DOHH2 (cell line): Measurements from ENCODE around the gene STARD3.

Experiments
- H3F3A ChIP-seq: fragments of 200-600 bp; sonication (generic), shearing (Covaris generic); 2 replicates; pipeline ENCODE4 v1.6.0; 2016; ENCODE audit warnings: antibody characterized with exemption, mild to moderate bottlenecking; ENCODE audit not compliant: control insufficient read depth, insufficient read depth
- H3K27ac ChIP-seq: fragments of 200-600 bp; sonication (generic); 2 replicates; pipeline ENCODE4 v1.5.1; 2014; ENCODE audit warnings: low read depth, mild to moderate bottlenecking, low read length, moderate library complexity
- H3K27me3 ChIP-seq: fragments of 200-600 bp; sonication (generic); 2 replicates; pipeline ENCODE4 v1.6.1; 2014; ENCODE audit warnings: mild to moderate bottlenecking, low read length, mixed read lengths; ENCODE audit not compliant: control insufficient read depth
- H3K36me3 ChIP-seq: fragments of 200-600 bp; sonication (generic); 2 replicates; pipeline ENCODE4 v1.6.1; 2014; ENCODE audit warnings: mild to moderate bottlenecking, low read length, moderate library complexity, mixed read lengths; ENCODE audit not compliant: control insufficient read depth
- H3K4me1 ChIP-seq: fragments of 200-600 bp; sonication (generic); 2 replicates; pipeline ENCODE4 v1.6.1; 2014; ENCODE audit warnings: mild to moderate bottlenecking, low read length, mixed read lengths; ENCODE audit not compliant: control insufficient read depth
- H3K4me2 ChIP-seq: fragments of 200-600 bp; sonication (generic); 2 replicates; pipeline ENCODE4 v1.6.0; 2014; ENCODE audit warnings: mild to moderate bottlenecking, low read length, moderate library complexity
- H3K4me3 ChIP-seq: fragments of 200-600 bp; sonication (generic); 2 replicates; pipeline ENCODE4 v1.5.1; 2014; ENCODE audit warnings: mild to moderate bottlenecking, low read length, mixed read lengths
- H3K79me2 ChIP-seq: fragments of 200-600 bp; sonication (generic); 2 replicates; pipeline ENCODE4 v1.6.1; 2014; ENCODE audit warnings: mild to moderate bottlenecking, low read length, mixed read lengths; ENCODE audit not compliant: control insufficient read depth
- H3K9me2 ChIP-seq: fragments of 200-600 bp; sonication (generic); replicated peaks from 2 replicates; pipeline ENCODE4 v1.6.1; 2014; ENCODE audit warnings: mild to moderate bottlenecking, low read length, mixed read lengths; ENCODE audit not compliant: control insufficient read depth
- H3K9me3 ChIP-seq: fragments of 200-600 bp; sonication (generic); 2 replicates; pipeline ENCODE4 v1.6.1; 2014; ENCODE audit warnings: antibody characterized with exemption, low read length, mixed read lengths; ENCODE audit not compliant: control insufficient read depth, insufficient read depth
- H4K20me1 ChIP-seq: fragments of 200-600 bp; sonication (generic); 2 replicates; pipeline ENCODE4 v1.6.0; 2014; ENCODE audit warnings: low read depth, mild to moderate bottlenecking, antibody characterized with exemption, low read length, moderate library complexity; ENCODE audit not compliant: control insufficient read depth, insufficient read depth
- EZH2phosphoT487 ChIP-seq: fragments of 200-600 bp; sonication (generic); IDR thresholded peaks from 2 replicates; pipeline ENCODE4 v1.6.1; 2017; ENCODE audit warnings: borderline replicate concordance, mild to moderate bottlenecking, antibody characterized with exemption, low read length, moderate library complexity, mixed read lengths
- TF ChIP-seq, protein P1 (sequence below): fragments of 200-600 bp; sonication (generic); IDR thresholded peaks from one replicate; pipeline ENCODE4 v1.5.1; 2014; ENCODE audit warnings: antibody characterized with exemption, mild to moderate bottlenecking, low read depth, low read length; ENCODE audit not compliant: poor library complexity, severe bottlenecking

STARD3 gene

DNA sequence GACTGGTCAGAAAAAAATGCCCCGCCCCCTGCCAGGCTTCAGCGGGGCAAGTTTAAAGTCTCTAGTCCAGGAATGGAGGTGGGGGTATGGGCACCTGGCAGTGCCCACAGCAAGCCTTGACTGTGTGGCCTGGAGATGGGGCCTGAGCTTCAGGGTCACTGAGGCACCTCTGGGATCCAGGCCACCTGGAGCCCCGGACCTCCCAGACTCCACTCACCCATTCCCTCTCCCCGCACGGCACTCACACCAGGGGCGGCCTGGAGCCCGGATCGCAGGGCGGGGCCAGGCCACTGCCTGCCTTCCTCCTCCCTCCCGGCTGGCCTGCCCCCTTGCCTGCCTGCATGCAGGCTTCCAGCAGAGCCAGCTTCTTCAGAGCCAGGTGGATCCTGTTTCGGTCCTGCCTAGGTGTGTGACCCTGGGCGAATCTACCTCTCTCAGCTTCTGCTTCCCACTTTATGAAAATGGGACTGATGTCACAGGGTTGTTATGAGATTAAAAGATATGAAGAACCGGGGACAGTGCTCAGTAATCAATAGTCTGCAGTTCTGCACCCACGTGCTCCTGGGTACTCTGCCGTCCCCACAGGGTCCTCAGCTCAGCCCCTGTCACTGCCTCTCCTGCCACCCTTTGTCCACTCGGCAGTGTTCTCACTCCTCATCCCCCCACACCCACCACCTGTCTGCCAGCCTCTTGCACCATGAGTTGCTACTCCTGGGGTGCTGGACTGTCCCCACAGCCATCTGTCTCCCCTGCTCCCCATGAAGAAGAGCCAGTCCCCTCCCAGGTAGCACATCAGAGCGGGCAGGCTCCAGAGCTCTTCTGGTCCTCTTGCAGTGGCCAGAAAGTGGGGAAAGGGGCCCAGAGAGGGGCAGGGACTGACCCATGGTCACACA lies 27.0 kb downstream of the STARD3 start:
- Histone ChIP-seq H3K4me1 (peaks cover 23% of the 10 kb centered on the region), H3K9me3 (no peaks in the 10 kb centered on the region), H3K4me2 (no peak overlapping the region), H4K20me1 (no peaks in the 10 kb centered on the region), H3K9me2 (no peaks in the 10 kb centered on the region), H3K27me3 (peaks cover 28% of the 10 kb centered on the region), H3K27ac (no peak overlapping the region), H3K4me3 (no peak overlapping the region), H3K36me3 (peaks cover 26% of the 10 kb centered on the region), H3F3A (no peaks in the 10 kb centered on the region; the same call in 1 of the 2 replicates), H3K79me2 (no peaks in the 10 kb centered on the region)
- TF ChIP-seq EZH2phosphoT487 = no peak
- TF ChIP-seq, protein P1, sequence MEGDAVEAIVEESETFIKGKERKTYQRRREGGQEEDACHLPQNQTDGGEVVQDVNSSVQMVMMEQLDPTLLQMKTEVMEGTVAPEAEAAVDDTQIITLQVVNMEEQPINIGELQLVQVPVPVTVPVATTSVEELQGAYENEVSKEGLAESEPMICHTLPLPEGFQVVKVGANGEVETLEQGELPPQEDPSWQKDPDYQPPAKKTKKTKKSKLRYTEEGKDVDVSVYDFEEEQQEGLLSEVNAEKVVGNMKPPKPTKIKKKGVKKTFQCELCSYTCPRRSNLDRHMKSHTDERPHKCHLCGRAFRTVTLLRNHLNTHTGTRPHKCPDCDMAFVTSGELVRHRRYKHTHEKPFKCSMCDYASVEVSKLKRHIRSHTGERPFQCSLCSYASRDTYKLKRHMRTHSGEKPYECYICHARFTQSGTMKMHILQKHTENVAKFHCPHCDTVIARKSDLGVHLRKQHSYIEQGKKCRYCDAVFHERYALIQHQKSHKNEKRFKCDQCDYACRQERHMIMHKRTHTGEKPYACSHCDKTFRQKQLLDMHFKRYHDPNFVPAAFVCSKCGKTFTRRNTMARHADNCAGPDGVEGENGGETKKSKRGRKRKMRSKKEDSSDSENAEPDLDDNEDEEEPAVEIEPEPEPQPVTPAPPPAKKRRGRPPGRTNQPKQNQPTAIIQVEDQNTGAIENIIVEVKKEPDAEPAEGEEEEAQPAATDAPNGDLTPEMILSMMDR = no peak

GRCh38 chr17:39664581-39665561 lies 27.9 kb downstream of the STARD3 start, which contains the start of gene TCAP:
Gene TCAP, plus strand, starts transcription at chr17:39665349. Its CDS starts 11 bp downstream, at chr17:39665360.
- no peaks in the 10 kb centered on the region; the same call in 1 of the 2 replicates for H3F3A ChIP-seq
- peaks cover 14% of the 10 kb centered on the region for H3K4me1 ChIP-seq
- TF ChIP-seq EZH2phosphoT487 = no peak
- TF ChIP-seq, protein P1 = no peak
- no peaks in the 10 kb centered on the region for H4K20me1 ChIP-seq
- H3K79me2 ChIP-seq = no peaks in the 10 kb centered on the region
- H3K27ac ChIP-seq = no peak within 1 kb of the TSS
- no peaks in the 10 kb centered on the region for H3K9me2 ChIP-seq
- peaks cover 23% of the 10 kb centered on the region for H3K36me3 ChIP-seq
- H3K27me3 ChIP-seq = peaks cover 28% of the 10 kb centered on the region
- H3K4me2 ChIP-seq = no peak within 1 kb of the TSS
- no peak within 1 kb of the TSS for H3K4me3 ChIP-seq
- H3K9me3 ChIP-seq = no peaks in the 10 kb centered on the region

DNA sequence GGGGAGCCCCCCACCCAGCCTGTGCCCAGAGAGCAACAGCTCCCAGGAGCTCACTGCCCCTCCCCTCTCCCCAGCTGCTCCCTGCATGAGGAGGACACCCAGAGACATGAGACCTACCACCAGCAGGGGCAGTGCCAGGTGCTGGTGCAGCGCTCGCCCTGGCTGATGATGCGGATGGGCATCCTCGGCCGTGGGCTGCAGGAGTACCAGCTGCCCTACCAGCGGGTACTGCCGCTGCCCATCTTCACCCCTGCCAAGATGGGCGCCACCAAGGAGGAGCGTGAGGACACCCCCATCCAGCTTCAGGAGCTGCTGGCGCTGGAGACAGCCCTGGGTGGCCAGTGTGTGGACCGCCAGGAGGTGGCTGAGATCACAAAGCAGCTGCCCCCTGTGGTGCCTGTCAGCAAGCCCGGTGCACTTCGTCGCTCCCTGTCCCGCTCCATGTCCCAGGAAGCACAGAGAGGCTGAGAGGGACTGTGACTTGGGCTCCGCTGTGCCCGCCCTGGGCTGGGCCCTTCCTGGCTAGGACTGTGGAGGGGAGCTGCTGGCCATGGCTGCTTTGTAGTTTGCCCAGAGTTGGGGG lies 28.8 kb downstream of the STARD3 start:
- H3K27me3 ChIP-seq = peaks cover 28% of the 10 kb centered on the region
- H3F3A ChIP-seq = no peaks in the 10 kb centered on the region; the same call in 1 of the 2 replicates
- H3K4me2 ChIP-seq = no peak overlapping the region
- H3K4me3 ChIP-seq = no peak overlapping the region
- H3K9me3 ChIP-seq = no peaks in the 10 kb centered on the region
- H3K36me3 ChIP-seq = peaks cover 16% of the 10 kb centered on the region
- TF ChIP-seq, protein P1 = no peak
- no peak for TF ChIP-seq EZH2phosphoT487
- no peaks in the 10 kb centered on the region for H3K9me2 ChIP-seq
- H3K79me2 ChIP-seq = no peaks in the 10 kb centered on the region
- peaks cover 13% of the 10 kb centered on the region for H3K4me1 ChIP-seq
- H3K27ac ChIP-seq = no peak overlapping the region
- no peaks in the 10 kb centered on the region for H4K20me1 ChIP-seq
